ENCODE results near the gene BRSK2. TPM values are rescaled to one million over a fixed set of nuclear protein-coding genes. Genes with fewer than 3 reads are reported as not detected.

The BRSK2 gene
- total and polyA plus RNA-seq, 2 donors (not counting 1 experiment from before 2014, with no cell fraction given), result 0.11 to 0.33 TPM

GRCh38 chr11:1396375-1396841 lies 6.7 kb downstream of the BRSK2 start:
- H3K27ac ChIP-seq (ENCODE audit: insufficient read depth, low read length), result no peak overlapping the region
- no peaks in the 10 kb centered on the region for H3K79me2 ChIP-seq (ENCODE audit: control insufficient read depth, insufficient read depth, low read length)
- H3K27me3 ChIP-seq (ENCODE audit: control insufficient read depth, insufficient read depth, low read length), result peaks cover 3% of the 10 kb centered on the region
- H3K4me3 ChIP-seq (replicated peaks in 1 of 4; ENCODE audit: control extremely low read depth in 1 of 4, insufficient read depth in 1 of 4, low read depth in 3 of 4, low read length in 4 of 4), result no peak overlapping the region
- DNase-seq (ENCODE audit: low read depth in 2 of 2), result no peak
- TF ChIP-seq EZH2 (IDR thresholded peaks at IDR 0.05; ENCODE audit: low read length, missing control alignments), result no peak
- TF ChIP-seq, protein P1, sequence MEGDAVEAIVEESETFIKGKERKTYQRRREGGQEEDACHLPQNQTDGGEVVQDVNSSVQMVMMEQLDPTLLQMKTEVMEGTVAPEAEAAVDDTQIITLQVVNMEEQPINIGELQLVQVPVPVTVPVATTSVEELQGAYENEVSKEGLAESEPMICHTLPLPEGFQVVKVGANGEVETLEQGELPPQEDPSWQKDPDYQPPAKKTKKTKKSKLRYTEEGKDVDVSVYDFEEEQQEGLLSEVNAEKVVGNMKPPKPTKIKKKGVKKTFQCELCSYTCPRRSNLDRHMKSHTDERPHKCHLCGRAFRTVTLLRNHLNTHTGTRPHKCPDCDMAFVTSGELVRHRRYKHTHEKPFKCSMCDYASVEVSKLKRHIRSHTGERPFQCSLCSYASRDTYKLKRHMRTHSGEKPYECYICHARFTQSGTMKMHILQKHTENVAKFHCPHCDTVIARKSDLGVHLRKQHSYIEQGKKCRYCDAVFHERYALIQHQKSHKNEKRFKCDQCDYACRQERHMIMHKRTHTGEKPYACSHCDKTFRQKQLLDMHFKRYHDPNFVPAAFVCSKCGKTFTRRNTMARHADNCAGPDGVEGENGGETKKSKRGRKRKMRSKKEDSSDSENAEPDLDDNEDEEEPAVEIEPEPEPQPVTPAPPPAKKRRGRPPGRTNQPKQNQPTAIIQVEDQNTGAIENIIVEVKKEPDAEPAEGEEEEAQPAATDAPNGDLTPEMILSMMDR (conservative IDR thresholded peaks at IDR 0.05 in 1 of 2, IDR thresholded peaks at IDR 0.05 in 1 of 2; ENCODE audit: low read depth in 1 of 2, low read length in 2 of 2), result no peak
- H3K9ac ChIP-seq (ENCODE audit: insufficient read depth, low read length), result no peak overlapping the region
- H3K36me3 ChIP-seq (ENCODE audit: control insufficient read depth, insufficient read depth, low read length), result no peaks in the 10 kb centered on the region
- H3K4me2 ChIP-seq (ENCODE audit: extremely low read depth, insufficient read depth, low read length), result no peak overlapping the region
- no peak overlapping the region for H2AFZ ChIP-seq (ENCODE audit: low read length)
- H3K4me1 ChIP-seq (ENCODE audit: control insufficient read depth, extremely low read depth, insufficient read depth, low read length), result no peaks in the 10 kb centered on the region
- H3K9me3 ChIP-seq (ENCODE audit: control insufficient read depth, insufficient read depth, low read depth, low read length), result no peaks in the 10 kb centered on the region
- no peaks in the 10 kb centered on the region for H4K20me1 ChIP-seq (ENCODE audit: control insufficient read depth, extremely low read depth, insufficient read depth, low read length)

- no peaks in the 10 kb centered on the region for H3K36me3 ChIP-seq (ENCODE audit: control insufficient read depth, insufficient read depth, low read length)
- H4K20me1 ChIP-seq (ENCODE audit: control insufficient read depth, extremely low read depth, insufficient read depth, low read length), result no peaks in the 10 kb centered on the region
- H3K4me2 ChIP-seq (ENCODE audit: extremely low read depth, insufficient read depth, low read length), result no peak overlapping the region
- no peak overlapping the region for H3K9ac ChIP-seq (ENCODE audit: insufficient read depth, low read length)
- H3K27me3 ChIP-seq (ENCODE audit: control insufficient read depth, insufficient read depth, low read length), result no peaks in the 10 kb centered on the region
- H3K4me3 ChIP-seq (replicated peaks in 1 of 4; ENCODE audit: control extremely low read depth in 1 of 4, insufficient read depth in 1 of 4, low read depth in 3 of 4, low read length in 4 of 4), result no peak overlapping the region
- no peaks in the 10 kb centered on the region for H3K79me2 ChIP-seq (ENCODE audit: control insufficient read depth, insufficient read depth, low read length)
- H2AFZ ChIP-seq (ENCODE audit: low read length), result no peak overlapping the region
- H3K4me1 ChIP-seq (ENCODE audit: control insufficient read depth, extremely low read depth, insufficient read depth, low read length), result no peaks in the 10 kb centered on the region
- TF ChIP-seq, protein P1 (conservative IDR thresholded peaks at IDR 0.05 in 1 of 2, IDR thresholded peaks at IDR 0.05 in 1 of 2; ENCODE audit: low read depth in 1 of 2, low read length in 2 of 2), result no peak
- TF ChIP-seq EZH2 (IDR thresholded peaks at IDR 0.05; ENCODE audit: low read length, missing control alignments), result no peak
- H3K9me3 ChIP-seq (ENCODE audit: control insufficient read depth, insufficient read depth, low read depth, low read length), result no peaks in the 10 kb centered on the region
- no peak overlapping the region for H3K27ac ChIP-seq (ENCODE audit: insufficient read depth, low read length)
- DNase-seq (ENCODE audit: low read depth in 2 of 2), result no peak
Observed at GRCh38 chr11:1397146-1397861, 7.6 kb downstream of the BRSK2 start.

GRCh38 chr11:1397862-1398527 lies 8.3 kb downstream of the BRSK2 start:
- no peak overlapping the region for H3K4me2 ChIP-seq (ENCODE audit: extremely low read depth, insufficient read depth, low read length)
- no peak overlapping the region for H3K27ac ChIP-seq (ENCODE audit: insufficient read depth, low read length)
- no peak for DNase-seq (ENCODE audit: low read depth in 2 of 2)
- H3K27me3 ChIP-seq (ENCODE audit: control insufficient read depth, insufficient read depth, low read length), result no peaks in the 10 kb centered on the region
- H3K9ac ChIP-seq (ENCODE audit: insufficient read depth, low read length), result no peak overlapping the region
- H3K4me3 ChIP-seq (replicated peaks in 1 of 4; ENCODE audit: control extremely low read depth in 1 of 4, insufficient read depth in 1 of 4, low read depth in 3 of 4, low read length in 4 of 4), result no peak overlapping the region
- H3K4me1 ChIP-seq (ENCODE audit: control insufficient read depth, extremely low read depth, insufficient read depth, low read length), result no peaks in the 10 kb centered on the region
- no peak for TF ChIP-seq EZH2 (IDR thresholded peaks at IDR 0.05; ENCODE audit: low read length, missing control alignments)
- TF ChIP-seq, protein P1 (conservative IDR thresholded peaks at IDR 0.05 in 1 of 2, IDR thresholded peaks at IDR 0.05 in 1 of 2; ENCODE audit: low read depth in 1 of 2, low read length in 2 of 2), result no peak
- H3K79me2 ChIP-seq (ENCODE audit: control insufficient read depth, insufficient read depth, low read length), result no peaks in the 10 kb centered on the region
- H4K20me1 ChIP-seq (ENCODE audit: control insufficient read depth, extremely low read depth, insufficient read depth, low read length), result no peaks in the 10 kb centered on the region
- H3K9me3 ChIP-seq (ENCODE audit: control insufficient read depth, insufficient read depth, low read depth, low read length), result no peaks in the 10 kb centered on the region
- H2AFZ ChIP-seq (ENCODE audit: low read length), result no peak overlapping the region
- no peaks in the 10 kb centered on the region for H3K36me3 ChIP-seq (ENCODE audit: control insufficient read depth, insufficient read depth, low read length)
